Bronchial epithelial cell (primary cell): ENCODE measurements around the gene MAB21L2. TPM values are rescaled to one million over a fixed set of nuclear protein-coding genes. Genes with fewer than 3 reads are reported as not detected.
"Not testable (repeated sequence)": the region's sequence is repeated elsewhere in the genome, so short reads cannot be mapped to it uniquely, and the experiment has no call there.

Experiments used
- DNase-seq: peaks from one replicate; pipeline ENCODE4 v3.0.0-alpha.2; 2010; ENCODE audit warnings: low read depth
- FAIRE-seq: peaks from 2 replicates; lab custom pipeline; 2011; peaks lifted over from hg19 to GRCh38; lab: Jason Lieb, UNC
- H3K27me3 ChIP-seq: 2 replicates; pipeline ENCODE4 v1.5.1; 2011; ENCODE audit warnings: low read length; ENCODE audit not compliant: control insufficient read depth, insufficient read depth
- H3K36me3 ChIP-seq: 2 replicates; pipeline ENCODE4 v1.5.1; 2011; ENCODE audit warnings: low read length; ENCODE audit not compliant: control insufficient read depth, insufficient read depth
- H3K4me3 ChIP-seq: 2 replicates; pipeline ENCODE4 v1.5.1; 2011; ENCODE audit warnings: mild to moderate bottlenecking, low read depth, low read length, control low read depth
- total RNA-seq: library from RNA; depleted of rRNA; stranded (reverse); fragments of >200 nt; gene quantifications from 2 replicates; pipeline ENCODE4 v1.2.1, GENCODE V29; 2014
- TF ChIP-seq, protein P1 (sequence below): IDR thresholded peaks from 2 replicates; pipeline ENCODE4 v1.5.1; 2011; ENCODE audit warnings: mild to moderate bottlenecking, moderate library complexity, low read length, control low read depth, inconsistent platforms; ENCODE audit not compliant: insufficient read depth, severe bottlenecking

The MAB21L2 gene
- total RNA-seq, 1 donor from 2014 or later, result not detected

DNA sequence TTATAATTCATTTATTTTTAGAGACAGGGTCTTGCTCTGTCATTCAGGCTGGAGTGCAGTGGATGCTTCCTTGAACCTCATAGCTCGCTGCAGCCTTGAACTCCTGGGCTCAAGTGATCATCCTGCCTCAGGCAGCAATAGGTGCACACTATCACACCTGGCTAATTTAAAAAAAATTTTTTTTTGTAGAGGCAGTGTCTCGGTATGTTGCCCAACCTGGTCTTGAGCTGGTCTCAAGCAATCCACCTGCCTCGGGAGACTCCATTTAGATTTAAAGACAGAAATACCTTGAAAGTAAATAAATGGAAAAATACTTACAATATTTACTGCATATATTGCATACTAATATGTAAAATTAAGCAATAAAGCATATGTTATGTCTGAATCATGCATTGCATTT lies 40.3 kb upstream of the MAB21L2 start:
- Histone ChIP-seq H3K4me3 (no peak overlapping the region), H3K36me3 (no peaks in the 10 kb centered on the region), H3K27me3 (no peaks in the 10 kb centered on the region)
- TF ChIP-seq, protein P1, sequence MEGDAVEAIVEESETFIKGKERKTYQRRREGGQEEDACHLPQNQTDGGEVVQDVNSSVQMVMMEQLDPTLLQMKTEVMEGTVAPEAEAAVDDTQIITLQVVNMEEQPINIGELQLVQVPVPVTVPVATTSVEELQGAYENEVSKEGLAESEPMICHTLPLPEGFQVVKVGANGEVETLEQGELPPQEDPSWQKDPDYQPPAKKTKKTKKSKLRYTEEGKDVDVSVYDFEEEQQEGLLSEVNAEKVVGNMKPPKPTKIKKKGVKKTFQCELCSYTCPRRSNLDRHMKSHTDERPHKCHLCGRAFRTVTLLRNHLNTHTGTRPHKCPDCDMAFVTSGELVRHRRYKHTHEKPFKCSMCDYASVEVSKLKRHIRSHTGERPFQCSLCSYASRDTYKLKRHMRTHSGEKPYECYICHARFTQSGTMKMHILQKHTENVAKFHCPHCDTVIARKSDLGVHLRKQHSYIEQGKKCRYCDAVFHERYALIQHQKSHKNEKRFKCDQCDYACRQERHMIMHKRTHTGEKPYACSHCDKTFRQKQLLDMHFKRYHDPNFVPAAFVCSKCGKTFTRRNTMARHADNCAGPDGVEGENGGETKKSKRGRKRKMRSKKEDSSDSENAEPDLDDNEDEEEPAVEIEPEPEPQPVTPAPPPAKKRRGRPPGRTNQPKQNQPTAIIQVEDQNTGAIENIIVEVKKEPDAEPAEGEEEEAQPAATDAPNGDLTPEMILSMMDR, result no peak
- DNase-seq (no peak), FAIRE-seq (no peak)

DNA sequence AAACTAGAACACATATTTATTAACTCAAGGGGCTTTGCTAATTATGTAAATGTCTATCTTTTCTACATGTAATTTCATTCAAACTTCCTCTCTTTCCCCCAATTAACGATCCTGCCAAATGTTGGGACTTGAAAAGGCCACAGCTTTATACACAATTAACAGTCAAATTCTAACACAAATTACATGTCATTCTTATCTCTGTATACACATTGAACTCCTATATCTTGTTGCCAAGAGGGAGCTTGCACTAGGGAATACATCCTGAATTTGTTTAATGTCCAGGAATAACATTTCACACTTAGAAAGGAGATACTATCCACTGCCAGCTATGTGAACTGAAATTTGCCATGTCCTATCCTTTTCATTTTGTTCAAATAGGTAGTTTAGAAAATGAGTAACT lies 38.9 kb upstream of the MAB21L2 start:
- TF ChIP-seq, protein P1, result no peak
- H3K27me3 ChIP-seq, result no peaks in the 10 kb centered on the region
- H3K36me3 ChIP-seq, result no peaks in the 10 kb centered on the region
- DNase-seq, result no peak
- no peak overlapping the region for H3K4me3 ChIP-seq
- no peak for FAIRE-seq

DNA sequence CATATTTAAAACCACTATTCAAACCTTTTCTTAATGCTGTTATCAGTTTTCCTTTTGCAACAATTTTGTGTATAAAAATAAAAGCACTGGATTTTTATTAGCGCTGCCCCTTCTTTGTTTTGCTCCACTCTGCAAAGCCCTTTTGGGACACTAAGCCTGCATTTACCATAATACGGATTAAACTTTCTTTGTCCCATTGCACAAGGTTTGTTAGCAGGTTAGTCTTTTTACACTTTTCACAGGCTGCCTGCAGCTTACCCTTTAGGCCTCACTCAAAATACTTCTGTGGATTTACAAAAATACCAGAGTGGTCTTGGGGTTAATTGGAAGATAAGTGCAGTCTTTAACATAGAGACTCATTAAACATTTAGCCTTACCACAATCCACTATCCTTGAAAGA lies 35.7 kb upstream of the MAB21L2 start:
- no peaks in the 10 kb centered on the region for H3K27me3 ChIP-seq
- FAIRE-seq, result no peak
- TF ChIP-seq, protein P1, result no peak

DNA sequence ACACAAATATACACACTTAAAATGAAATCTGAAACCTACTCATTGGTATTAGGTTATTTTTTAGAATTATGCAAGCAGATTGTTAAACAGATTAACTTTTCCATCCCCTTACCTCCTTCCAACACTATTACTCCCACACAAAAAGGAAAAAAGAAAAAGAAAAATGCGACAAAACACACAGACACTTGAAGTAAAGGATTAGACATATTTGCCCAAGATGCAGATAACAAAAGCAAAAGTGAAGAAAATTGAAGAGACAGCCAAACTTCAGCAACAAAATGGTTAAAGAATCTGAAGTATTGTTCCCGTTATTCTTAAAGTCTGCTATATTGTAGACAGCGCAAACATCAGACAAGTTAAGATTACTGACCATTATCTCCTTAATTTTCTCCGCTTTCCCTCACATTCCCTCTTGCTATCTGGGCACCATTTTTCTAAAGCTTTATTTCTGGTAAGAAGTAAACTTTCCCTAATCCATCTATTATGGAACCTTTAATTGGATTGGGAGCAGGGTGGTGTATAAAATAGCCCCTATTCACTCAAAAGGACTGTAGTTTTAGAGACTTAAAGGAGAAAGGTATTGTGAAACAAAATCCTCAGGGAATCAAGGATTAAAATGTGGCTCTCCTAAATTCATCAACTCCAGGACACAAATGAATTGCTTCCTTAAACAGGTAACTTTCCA lies 34.7 kb upstream of the MAB21L2 start:
- TF ChIP-seq, protein P1, result no peak
- Histone ChIP-seq H3K27me3 (no peaks in the 10 kb centered on the region), H3K36me3 (no peaks in the 10 kb centered on the region), H3K4me3 (no peak overlapping the region)
- DNase-seq (no peak), FAIRE-seq (no peak)

More for the DNA sequence above, 35.7 kb upstream of the MAB21L2 start:
- H3K4me3 ChIP-seq, result no peak overlapping the region
- no peak for DNase-seq
- no peaks in the 10 kb centered on the region for H3K36me3 ChIP-seq

DNA sequence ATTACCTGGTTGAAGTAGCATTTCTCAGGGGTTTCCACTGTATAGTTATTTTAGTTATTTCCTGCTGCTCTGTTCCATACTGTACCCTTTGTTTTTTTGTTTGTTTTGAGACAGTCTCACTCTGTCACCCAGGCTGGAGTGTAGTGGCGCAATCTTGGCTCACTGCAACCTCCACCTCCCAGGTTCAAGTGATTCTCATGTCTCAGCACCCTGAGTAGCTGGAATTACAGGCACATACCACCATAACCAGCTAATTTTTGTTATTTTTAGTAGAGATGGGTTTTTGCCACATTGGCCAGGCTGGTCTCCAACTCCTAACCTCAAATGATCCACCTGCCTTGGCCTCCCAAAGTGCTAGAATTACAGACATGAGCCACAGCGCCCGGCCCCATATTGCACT lies 24.1 kb upstream of the MAB21L2 start:
- H3K27me3 ChIP-seq, H3K36me3 ChIP-seq, H3K4me3 ChIP-seq, FAIRE-seq: not testable (repeated sequence)
- peak; percentile 21 for DNase-seq

DNA sequence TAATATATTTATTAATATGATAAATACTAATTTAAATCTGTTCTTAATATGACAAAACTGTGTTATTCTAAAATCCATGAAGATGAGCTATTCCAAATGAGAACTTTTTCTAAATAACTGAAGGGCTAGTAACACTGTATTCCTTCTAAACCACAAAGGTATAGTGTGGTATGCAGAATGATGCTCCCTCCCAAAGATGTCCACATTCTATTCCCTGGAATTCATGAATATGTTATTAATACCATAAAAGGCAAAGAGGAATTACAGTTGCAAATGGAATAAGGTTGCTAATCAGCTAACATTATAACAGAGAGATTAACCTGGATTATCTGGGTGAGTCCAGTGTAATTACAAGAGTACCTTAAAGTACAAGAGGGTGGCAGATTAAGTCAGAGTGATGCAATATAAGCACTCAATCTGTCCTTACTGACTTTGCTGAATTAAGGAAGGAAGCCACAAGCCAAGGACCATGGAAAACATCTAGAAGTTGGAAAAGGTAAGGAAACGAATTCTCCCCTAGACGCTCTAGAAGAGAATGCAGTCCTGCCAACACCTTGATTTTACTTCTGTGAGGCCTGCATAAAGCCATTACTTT lies 20.7 kb upstream of the MAB21L2 start:
- Histone ChIP-seq H3K4me3 (no peak overlapping the region), H3K27me3 (no peaks in the 10 kb centered on the region), H3K36me3 (no peaks in the 10 kb centered on the region)
- TF ChIP-seq, protein P1, result no peak
- FAIRE-seq (no peak), DNase-seq (no peak)
